DMS79 treated with DMSO at 0.1 percent for 48 hours (cell line): ENCODE results near the gene WDSUB1.

Experiments used
- DNase-seq: peaks from one replicate; lab custom pipeline; 2025; lab: John Stamatoyannopoulos, UW

The WDSUB1 gene

DNA sequence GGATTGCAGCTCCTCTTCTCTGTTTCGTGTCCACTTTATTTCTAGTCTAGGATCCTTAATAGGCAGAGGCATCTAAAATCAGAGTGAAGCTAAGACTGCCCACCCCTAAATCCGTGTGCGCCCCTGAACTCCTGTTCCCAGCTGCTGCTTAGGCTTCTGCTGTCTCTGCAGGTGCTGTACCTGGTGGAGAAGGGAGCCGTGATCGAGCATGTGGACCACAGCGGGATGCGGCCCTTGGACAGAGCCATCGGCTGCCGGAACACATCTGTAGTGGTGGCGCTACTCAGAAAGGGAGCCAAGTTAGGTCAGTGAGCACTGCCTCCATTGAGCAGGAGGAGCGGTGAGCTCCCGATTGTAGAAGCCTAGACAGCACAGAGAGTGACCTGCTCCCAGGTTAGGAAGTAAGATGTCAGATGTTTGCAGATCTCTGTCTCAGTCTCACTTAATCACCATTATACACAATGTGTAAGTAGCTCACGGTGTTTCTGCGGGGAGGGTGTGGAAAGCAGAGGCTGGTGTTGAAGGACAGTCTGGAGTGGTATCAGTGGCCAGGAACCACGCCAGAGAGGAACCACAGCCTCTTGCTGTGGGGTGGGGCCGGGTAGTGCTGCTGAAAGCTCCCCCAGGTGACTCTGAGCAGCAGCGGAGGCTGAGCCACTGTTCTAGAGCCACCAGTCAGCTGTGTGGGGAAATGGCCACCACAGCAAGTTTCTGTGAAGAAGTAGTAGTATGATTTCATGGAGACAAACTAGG, 62.3 kb downstream of the WDSUB1 start:
- DNase-seq = no peak

DNA sequence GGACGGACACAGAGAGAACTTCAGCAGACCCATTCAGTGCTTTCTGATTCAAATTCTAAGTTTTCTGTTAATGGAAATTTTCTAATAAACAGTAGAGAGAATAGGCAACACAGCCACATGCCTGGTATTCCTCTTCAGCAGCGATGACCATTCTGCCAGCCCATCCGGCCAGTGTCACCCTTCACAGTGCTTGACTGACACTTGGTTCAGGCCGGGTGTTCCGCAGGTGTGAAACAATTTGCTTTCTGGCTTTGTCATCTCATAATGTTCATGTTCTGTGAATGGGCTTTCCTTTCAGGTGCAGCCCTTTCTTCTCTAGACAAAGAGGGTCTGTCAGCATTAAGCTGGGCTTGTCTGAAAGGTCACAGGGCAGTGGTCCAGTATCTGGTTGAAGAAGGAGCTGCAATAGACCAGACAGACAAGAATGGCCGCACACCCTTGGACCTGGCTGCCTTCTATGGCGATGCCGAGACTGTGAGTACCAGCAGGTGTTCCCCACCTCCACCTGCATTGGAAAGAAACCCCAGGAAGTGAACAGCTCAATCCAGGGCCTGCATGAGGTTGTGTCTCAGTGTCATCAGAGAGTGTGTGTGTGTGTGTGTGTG, 67.0 kb downstream of the WDSUB1 start:
- no peak for DNase-seq

DNA sequence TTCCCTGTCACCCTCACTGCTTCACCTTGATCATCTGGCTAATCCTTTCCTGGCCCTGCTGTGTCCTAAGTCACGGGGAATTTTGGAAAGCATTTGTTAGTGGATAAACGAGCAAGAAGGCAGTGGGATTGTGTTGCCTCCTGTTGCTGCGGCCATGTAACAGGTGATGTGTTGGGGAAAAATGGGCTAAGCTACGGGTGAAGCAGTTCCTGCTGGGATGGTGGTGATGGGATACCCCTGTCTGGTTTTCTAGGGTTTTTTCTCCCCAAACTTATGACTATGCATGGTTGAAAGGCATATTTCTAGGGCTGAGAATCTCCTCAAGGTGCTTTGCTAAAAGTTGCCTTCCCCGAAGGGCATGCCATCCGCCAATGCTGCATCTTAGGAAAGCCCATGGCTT, 68.1 kb downstream of the WDSUB1 start:
- DNase-seq = no peak

DNA sequence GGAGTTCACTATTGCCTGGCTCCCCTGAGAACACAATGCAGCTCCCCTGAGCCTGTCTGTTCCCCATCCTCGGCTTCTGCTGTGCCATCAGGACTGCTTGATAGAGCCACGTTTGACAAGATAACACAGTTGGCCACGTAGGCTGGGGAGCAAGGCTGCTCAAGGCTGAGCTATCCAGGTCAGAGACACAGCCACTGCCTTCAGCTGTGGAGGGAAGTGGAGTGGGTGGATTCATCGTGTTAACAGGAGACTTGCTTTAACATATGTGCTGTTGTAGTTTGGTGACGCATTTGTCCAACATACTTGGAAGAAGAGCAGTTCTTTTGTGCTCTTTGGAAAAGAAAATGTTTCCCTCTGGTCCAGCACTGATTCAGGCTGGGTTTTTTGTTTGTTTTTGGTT, 68.8 kb downstream of the WDSUB1 start:
- no peak for DNase-seq

DNA sequence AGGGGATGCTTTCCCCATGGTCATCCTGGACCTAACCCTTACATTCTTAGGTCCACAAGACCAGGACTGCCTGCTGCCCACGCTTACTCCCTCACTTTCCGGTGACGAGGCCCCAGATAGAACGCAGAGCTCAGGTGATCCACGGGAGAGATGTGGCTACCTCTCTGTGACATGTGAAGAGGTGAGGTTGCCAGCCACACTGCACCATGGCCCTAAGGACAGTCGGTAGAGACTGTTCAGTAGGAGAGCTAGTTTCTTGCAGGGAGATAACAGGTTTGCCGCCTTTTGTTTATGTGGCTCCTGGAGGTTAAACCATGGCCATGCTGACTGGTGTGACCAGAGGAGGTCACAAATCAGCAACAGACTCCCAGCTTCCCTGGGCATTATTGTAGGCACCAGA, 71.4 kb downstream of the WDSUB1 start:
- DNase-seq = no peak

DNA sequence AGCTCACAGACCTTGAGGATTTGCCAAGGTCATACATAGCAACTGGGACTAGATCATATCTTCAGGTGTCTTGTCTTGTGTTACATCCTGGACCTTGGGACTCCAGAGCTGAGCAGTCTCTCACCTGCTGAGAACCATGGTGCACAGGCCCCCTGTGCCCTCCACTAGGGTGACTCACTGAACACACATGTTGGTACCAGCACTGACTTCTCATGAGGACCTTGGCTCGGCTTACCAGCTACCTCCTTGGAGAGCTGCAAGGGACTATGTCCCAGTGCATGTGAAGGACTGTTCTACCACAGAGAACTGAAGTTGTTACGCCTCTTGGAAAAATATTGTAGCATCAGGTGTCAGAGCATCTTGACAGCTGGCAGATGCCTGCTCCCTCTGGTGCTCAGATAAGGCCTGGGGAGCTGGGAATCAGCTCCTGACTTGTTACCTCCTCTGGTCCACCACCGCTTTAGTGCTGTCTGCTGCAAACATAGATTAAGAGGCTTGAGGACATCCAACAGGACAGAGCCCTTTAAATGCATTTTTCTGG, 72.1 kb downstream of the WDSUB1 start:
- no peak for DNase-seq

DNA sequence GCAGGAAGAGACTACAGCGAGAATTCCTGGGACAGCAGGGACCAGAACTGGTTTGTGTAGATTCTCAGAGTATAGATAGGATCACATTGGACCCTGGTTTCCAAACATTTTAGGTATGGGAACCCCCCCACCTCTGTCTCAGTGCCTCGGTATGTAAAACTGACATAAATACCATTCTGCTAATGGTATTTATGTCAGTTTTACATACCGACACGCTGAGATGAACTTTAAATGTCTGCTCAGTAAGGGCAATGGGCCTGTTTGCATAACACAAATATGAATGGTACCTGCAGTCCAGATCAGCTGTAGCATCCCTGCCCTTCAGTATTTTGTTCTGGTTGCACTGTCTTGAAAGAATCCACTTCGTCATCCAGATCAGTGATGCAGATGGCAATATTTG, 73.2 kb downstream of the WDSUB1 start:
- no peak for DNase-seq

DNA sequence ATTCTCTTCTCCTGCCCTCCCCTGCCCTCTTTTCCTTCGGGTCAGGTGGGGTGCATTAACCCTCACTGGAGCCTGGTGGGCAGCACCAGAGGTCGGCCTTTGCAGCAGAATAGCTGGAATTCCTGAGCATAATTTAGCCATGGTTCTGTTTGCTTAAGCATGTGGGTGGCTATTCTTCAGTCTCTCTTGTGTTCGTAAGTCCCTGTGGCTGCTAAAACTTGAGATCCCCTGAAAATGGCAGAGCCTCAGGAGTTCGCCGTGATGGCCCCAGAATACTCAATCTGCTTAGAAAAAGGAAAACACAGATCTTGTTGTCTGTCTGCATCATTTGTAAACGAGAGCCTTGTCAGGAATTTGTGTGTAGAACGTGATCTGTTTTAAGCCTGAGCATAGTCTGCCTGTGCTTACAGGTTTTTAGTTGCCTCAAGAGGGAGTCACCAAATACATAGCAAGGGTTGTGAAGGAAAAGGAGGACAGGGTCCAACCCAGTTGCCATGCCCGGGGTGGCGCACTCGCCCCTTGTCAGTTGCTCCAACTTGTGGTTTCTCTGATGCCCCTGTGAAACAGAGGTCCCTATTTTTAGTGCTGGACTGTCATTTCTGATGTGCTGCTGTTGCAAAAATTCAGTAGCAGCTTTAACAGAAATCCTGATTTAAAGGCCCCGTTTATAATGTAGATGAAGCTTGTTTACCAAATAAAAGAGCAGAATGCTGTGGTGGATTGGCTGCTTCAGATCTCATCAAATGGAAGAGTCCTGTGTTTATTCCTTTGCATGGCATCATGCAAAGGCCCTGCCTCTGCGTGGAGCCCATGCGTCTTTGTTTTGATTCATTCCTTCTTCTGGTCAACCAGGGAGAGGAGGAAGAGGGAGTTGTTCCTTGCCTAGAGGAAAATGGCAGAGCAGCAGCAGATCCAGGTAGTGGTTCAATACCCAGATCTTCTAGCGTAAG, 74.8 kb downstream of the WDSUB1 start:
- DNase-seq = no peak

DNA sequence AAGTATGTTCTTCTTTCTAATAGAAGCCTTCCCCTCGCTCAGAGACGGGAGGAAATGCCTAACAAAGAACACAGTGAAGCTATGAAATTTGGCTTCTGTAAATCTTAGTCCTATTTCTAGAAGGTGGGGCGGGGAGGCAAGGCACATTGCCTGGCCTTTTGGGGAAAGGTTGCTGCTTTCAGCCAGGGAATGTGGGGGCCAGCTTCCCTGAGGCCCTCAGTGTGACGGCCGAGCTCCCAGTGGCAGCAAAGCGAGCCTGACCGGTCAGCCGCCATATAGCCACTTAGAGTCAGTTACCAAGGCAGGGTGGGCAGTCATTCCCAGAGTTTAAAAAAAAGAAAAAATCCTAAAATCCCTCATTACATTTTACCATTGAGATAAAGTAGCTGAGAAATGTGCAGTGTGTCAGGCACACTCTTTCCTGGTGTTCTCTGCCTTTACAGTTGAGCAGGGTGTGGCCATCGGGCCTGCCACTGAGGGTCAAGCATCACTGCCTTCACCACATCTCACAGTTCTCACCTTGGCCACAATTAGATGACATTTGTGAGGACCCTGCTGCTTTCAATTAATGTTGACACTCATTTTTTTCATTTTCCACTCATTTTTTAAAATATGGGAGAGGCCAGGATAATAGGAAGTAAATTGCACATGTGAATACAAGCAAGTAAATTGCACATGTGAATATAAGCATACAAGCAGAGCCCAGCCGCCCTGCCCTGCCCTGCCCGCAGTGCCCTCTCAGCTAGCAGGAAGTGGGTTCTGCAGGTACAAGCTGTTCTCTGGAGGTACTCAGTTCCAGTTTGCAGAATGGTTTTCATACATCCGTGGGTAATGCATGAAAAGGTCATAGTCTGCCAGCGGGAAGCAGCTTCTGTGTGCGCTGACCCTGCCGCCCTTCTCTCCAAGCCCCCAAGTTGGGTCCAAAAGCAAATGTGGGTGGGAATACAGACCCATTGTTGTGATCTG, 76.9 kb downstream of the WDSUB1 start:
- no peak for DNase-seq

DNA sequence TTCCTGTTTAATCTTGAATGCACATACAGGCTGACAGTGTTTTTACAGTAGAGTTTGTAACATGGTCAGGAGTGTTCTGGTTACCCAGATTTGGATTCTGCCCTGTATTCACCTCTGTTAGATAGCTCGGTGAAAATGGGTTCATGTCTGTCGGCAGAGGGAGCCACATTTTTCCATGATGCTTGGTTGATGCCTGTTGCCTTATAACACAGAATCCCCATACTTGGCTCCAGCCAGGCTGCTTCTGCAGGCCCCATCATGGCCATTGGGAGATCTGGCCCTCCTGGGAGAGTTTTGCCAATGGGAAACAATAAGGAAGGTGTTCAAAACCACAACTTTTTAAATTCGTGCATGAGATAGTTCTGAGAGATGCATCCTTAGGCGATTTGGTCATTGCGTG, 78.1 kb downstream of the WDSUB1 start:
- DNase-seq = no peak

DNA sequence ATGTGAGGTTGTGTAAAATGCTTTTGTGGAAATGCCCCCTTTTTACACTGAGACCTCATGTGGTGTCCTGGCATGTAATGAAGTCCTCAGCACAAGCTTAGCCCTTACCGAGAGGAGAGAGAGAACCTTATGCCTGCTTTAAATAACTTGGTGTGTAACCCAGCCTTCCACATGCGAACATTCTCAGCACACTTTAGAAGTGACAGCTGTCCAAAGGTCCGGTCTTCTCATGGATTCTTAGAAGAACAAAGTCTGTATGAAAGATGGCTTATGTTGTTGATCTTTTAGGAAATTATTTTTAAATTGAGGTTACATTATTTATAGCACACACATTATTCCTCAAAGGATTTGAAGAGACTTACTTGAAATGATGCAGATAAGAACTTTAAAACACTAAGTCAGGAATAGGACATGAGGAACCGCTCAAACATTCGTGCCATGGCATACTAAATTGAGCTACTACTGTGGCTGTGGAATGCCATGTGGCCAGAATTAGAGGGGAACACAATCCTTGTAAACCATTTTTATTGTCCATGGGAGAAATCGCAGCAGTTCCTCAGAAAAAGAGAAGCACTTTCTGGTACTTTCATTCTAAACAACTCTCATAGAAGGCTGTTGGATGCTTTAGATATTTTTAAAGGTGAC, 79.6 kb downstream of the WDSUB1 start:
- no peak for DNase-seq

DNA sequence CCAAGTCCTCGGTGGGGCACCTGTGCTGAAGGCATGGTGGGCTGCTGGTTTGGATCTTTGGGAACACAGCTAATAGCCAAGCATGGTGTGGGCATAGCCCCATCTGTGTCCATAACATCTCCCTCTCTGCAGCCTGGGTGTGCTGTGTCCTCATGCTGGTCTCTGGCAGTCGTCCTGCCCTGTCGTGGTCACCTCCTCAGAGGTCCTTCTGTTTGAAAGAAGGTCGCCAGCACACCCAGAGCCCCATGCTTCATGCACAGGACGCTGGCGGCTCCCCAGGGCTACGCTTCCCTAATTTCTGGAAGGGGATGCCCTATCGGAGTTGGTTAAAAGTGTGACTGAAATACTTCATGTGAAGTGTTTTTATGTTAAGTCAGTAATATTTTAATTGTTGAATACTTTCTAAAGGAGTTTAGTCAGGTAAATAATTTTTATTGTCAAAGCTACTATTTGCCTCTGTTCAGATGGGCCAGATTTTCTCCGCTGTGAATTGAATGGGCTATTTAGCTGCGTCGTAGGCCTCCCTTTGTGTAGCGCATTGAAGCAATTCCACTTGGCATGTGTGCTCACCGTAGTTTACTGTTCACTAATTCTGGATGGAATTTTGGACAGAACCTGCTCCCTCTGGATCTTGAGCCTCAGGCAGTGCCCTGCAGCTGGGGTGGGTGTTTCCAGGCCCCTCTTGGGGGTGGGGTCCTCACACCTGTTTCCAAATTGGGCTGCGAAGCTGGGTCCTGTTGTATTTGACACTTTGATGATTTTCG, 81.9 kb downstream of the WDSUB1 start:
- DNase-seq = no peak

DNA sequence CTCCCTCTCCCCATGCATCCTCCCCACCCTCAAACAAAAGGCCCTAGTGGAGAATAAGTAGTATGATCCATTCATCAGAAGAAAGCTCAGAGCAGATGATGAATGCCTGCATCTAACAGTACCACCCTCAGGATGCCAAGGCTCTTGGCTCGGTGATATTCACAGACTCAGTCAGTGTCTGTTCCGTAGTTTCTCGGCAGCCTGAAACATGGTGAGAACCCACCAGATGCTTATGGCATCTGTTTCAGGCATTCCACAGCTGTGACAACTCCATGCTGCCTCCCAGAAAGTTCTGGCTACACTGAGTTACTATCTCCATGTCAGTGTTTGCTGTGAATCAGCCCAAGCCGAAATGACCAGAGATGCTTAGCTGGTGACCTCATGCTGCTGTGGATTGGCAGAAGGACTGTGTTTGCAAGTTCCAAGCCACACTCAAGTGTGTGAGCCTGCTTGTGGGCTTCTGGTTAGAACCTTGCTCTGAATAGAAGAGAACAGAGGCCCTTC, 83.9 kb downstream of the WDSUB1 start:
- no peak for DNase-seq

DNA sequence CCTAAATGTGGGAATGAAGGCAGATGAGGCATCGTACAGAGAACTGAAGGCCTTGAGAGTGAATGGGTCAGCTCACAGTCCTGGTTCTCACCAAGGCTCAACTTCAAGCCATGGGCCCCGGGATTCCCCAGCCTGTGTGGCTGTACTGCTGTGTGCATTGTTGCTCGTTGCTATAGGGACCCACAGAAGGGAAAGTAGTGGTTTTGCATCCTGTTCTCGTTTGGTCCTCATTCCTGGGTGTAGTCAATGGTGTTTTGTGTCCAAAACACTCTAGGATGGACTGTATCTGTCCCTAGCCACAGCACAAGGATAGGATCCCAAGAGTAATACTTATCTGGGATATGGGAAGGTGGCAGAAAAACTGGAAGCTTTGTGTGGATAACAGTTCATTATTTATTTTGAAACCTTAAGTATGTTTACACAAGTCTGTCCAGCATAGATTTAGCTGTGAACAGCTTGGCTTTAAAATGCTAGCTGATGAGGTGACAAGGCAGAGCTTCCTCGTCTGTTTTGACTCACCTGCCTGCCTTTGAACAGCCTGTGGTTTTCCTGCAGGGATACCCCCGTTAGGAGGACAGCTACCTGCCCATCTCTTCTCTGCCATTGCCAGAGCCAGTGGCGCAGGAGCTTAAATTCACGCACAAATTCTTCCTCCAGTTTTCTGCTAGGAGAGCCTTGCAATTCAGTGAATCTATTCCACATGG, 85.0 kb downstream of the WDSUB1 start:
- DNase-seq = no peak

DNA sequence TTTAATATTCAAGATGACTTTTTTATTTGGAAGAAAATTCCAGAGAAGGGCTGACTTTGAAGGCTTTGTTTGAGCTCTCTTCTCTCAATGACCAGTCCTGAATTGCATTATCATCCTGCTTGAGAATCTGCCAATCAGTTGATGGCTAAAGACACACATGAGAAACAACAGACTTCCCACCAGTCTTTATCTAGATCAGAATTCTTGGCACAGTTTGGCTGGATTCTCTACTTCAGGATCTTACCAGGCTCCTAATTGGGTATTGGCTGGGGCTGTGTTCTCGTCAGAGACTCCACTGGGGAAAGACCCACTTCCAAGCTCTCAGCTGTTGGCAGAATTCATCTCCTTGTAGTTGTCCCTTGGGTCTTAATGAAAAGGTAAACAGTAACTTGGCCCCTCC, 86.0 kb downstream of the WDSUB1 start:
- peak; percentile 44 for DNase-seq

DNA sequence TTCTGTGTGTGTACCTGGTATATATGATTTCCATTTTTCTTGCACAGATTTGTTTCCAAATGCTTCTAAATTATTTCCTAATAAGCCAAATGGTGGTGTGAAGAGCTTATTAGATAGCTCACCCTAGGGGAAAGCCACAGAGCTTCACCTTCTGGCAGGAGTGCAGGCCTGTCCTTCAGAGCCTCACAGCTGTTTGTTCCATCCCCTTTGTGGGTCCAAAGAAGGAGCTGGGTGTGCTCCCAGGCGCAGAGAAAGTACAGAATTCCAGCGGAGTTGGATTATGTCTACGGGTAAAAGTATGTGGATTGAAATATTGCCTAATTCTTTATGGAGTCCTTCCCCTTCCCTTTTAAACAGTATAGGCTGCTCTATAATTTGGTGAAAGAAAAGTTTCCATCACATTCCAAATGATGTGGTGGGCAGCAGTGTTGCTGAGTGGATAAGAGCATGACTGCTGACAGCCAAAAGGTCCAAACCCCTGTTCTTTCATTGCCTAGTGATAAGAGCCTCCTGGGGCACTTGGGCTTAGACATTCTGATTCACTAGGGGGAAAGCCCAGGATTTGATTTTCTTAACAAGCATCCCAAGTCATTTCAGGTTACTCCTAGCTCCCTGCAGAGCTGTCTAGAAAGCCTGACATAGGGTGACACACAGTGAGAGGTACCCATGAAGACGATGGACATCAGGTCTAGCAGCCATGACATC, 86.6 kb downstream of the WDSUB1 start:
- no peak for DNase-seq

DNA sequence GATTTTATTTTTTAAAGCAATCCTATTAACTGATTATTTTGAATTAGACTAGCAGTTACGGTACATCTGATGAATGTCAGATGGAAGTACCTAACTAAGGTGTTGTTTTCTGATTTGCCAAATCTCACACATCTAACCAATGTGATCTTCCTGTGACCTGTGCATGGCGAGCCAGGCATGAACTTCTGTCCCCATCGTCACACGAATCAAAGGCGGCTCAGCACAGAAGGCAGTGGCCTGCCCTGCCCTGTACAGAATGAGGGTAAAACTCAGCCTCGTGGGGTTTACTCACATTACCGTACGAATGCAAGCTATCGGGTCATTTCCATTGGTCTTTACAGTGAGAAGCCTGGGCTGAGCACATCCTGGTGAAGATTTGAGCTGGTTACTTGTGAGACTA, 87.3 kb downstream of the WDSUB1 start:
- no peak for DNase-seq

DNA sequence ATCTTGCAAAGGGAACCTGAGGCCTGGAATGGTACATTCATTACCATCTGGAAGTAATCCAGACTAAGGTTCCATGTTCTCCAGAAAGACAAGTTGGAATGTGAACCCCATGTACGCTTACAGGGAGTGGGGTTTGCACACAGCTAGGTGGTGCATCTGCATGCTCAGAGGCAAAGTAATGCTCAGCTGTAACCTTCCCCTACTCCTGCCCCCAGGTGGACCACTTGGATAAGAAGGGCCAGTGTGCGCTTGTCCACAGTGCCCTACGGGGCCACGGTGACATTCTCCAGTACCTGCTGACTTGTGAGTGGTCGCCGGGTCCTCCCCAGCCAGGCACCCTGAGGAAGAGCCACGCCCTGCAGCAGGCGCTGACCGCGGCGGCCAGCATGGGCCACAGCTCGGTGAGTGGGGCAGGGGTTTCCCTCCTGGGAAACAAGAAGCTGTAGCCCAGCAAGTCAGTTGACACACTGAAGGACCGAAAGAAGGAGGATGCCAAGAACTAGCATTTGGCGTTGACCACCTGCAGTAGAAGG, 90.0 kb downstream of the WDSUB1 start:
- DNase-seq = no peak
